ENCODE results near the gene EXOC3.

DNA sequence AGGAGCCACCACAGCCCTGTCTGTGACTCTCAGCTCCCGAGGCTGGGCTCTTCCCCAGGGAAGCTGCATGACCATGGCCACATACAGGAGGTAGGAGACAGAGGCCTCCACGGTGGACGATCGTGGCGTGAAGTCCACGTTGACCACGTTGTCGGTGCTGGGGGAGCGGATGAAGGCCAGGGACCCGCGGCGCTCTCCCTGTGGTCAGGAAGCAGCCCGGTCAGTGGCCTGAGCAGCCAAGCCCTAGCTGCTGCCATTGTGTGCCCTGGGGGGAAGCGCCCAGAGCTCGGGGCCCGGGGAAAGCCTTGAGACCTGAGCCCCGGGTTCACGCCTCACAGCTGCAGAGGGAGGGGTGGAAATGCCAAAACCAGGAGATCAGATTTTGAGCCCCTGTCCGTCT lies 34.3 kb downstream of the EXOC3 start:
- TF ChIP-seq POLR2A (IDR thresholded peaks at IDR 0.05; ENCODE audit: borderline replicate concordance, extremely low read depth, insufficient read depth, insufficient read length): no peak
- TF ChIP-seq, protein P1, sequence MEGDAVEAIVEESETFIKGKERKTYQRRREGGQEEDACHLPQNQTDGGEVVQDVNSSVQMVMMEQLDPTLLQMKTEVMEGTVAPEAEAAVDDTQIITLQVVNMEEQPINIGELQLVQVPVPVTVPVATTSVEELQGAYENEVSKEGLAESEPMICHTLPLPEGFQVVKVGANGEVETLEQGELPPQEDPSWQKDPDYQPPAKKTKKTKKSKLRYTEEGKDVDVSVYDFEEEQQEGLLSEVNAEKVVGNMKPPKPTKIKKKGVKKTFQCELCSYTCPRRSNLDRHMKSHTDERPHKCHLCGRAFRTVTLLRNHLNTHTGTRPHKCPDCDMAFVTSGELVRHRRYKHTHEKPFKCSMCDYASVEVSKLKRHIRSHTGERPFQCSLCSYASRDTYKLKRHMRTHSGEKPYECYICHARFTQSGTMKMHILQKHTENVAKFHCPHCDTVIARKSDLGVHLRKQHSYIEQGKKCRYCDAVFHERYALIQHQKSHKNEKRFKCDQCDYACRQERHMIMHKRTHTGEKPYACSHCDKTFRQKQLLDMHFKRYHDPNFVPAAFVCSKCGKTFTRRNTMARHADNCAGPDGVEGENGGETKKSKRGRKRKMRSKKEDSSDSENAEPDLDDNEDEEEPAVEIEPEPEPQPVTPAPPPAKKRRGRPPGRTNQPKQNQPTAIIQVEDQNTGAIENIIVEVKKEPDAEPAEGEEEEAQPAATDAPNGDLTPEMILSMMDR (IDR thresholded peaks at IDR 0.05 in 2 of 3, conservative IDR thresholded peaks at IDR 0.05 in 1 of 3; ENCODE audit: borderline replicate concordance in 1 of 3, insufficient read depth in 1 of 3, low read depth in 2 of 3, low read length in 2 of 3): no peak
- TF ChIP-seq SRF (IDR thresholded peaks at IDR 0.05; ENCODE audit: low read depth): no peak
